GM23248 (cell line): ENCODE data around the gene LRRC53. TPM values are rescaled to one million over a fixed set of nuclear protein-coding genes. Genes with fewer than 3 reads are reported as not detected.

Experiments used
- DNase-seq: peaks from one replicate; pipeline ENCODE4 v3.0.0-alpha.2; 2015
- H2AFZ ChIP-seq: fragments of 200-600 bp; sonication (generic); 2 replicates; pipeline ENCODE4 v1.6.1; 2016; ENCODE audit warnings: antibody characterized with exemption
- H3F3A ChIP-seq: fragments of 200-600 bp; sonication (generic); 2 replicates; pipeline ENCODE4 v1.6.1; 2016; ENCODE audit warnings: mild to moderate bottlenecking, antibody characterized with exemption, mixed run types; ENCODE audit not compliant: insufficient read depth
- H3K27ac ChIP-seq: fragments of 200-600 bp; sonication (generic); 2 replicates; pipeline ENCODE4 v1.5.1; 2016; ENCODE audit warnings: mild to moderate bottlenecking
- H3K27me3 ChIP-seq: fragments of 200-600 bp; sonication (generic); replicated peaks from 2 replicates; pipeline ENCODE4 v1.6.1; 2016; ENCODE audit warnings: mild to moderate bottlenecking; ENCODE audit not compliant: insufficient read depth
- H3K36me3 ChIP-seq: fragments of 200-600 bp; sonication (generic); 2 replicates; pipeline ENCODE4 v1.6.1; 2016; ENCODE audit warnings: low read depth, mild to moderate bottlenecking
- H3K4me1 ChIP-seq: fragments of 200-600 bp; sonication (generic); 2 replicates; pipeline ENCODE4 v1.6.1; 2016; ENCODE audit warnings: mild to moderate bottlenecking; ENCODE audit not compliant: insufficient read depth
- H3K4me2 ChIP-seq: fragments of 200-600 bp; sonication (generic); one replicate; pipeline ENCODE4 v1.6.1; 2016; ENCODE audit warnings: mild to moderate bottlenecking; ENCODE audit not compliant: unreplicated experiment
- H3K4me3 ChIP-seq: fragments of 200-600 bp; sonication (generic); 2 replicates; pipeline ENCODE4 v1.5.1; 2016; ENCODE audit warnings: mild to moderate bottlenecking
- H3K79me2 ChIP-seq: fragments of 200-600 bp; sonication (generic); 2 replicates; pipeline ENCODE4 v1.6.1; 2016; ENCODE audit warnings: mild to moderate bottlenecking; ENCODE audit not compliant: insufficient read depth
- H3K9ac ChIP-seq: fragments of 200-600 bp; sonication (generic); 2 replicates; pipeline ENCODE4 v1.6.1; 2016; ENCODE audit warnings: mild to moderate bottlenecking
- H3K9me2 ChIP-seq: fragments of 200-600 bp; sonication (generic); 2 replicates; pipeline ENCODE4 v1.6.1; 2016; ENCODE audit warnings: mixed run types, mild to moderate bottlenecking, moderate library complexity; ENCODE audit not compliant: insufficient read depth
- H3K9me3 ChIP-seq: fragments of 200-600 bp; sonication (generic); one replicate; pipeline ENCODE4 v1.6.1; 2017; ENCODE audit warnings: low read depth
- H4K20me1 ChIP-seq: fragments of 200-600 bp; sonication (generic); 2 replicates; pipeline ENCODE4 v1.6.0; 2016; ENCODE audit not compliant: insufficient read depth
- EZH2 ChIP-seq: fragments of 200-600 bp; sonication (generic); IDR thresholded peaks from 2 replicates; pipeline ENCODE4 v1.6.1; 2018; ENCODE audit warnings: antibody characterized with exemption, mild to moderate bottlenecking; ENCODE audit not compliant: insufficient read depth, poor library complexity, severe bottlenecking
- EZH2phosphoT487 ChIP-seq: fragments of 200-600 bp; sonication (generic); IDR thresholded peaks from 2 replicates; pipeline ENCODE4 v1.6.1; 2018; ENCODE audit warnings: antibody characterized with exemption, moderate library complexity, mild to moderate bottlenecking, low read depth; ENCODE audit not compliant: insufficient read depth
- WGBS, 2 experiments: methylation state at CpG; one replicate each; pipeline ENCODE4 v1.1.6; 2015 to 2017; ENCODE audit warnings: low lambda C conversion rate in 2 of 2, low coverage in 1 of 2; ENCODE audit errors: missing lambda C conversion rate in 2 of 2; 5-methylcytosine and 5-hydroxymethylcytosine counted together
- in situ Hi-C: fragments of 300-500 bp; cut with MboI; formaldehyde crosslinking; loops from 2 replicates; pipeline ENCODE4 v1.15.0; 2020
- polyA plus RNA-seq: library from polyadenylated mRNA; unstranded; fragments of >200 nt; fragmentation: Nextera tagmentation; extraction: Ambion mirVana; gene quantifications from 2 replicates; pipeline ENCODE4 v1.2.1, GENCODE V29; 2016
- total RNA-seq: library from RNA; depleted of rRNA; stranded (reverse); fragments of >200 nt; shearing (Covaris generic); gene quantifications from 2 replicates; pipeline ENCODE4 v1.2.3, GENCODE V29; 2014

Gene LRRC53
- total and polyA plus RNA-seq, 2 experiments from 2014 or later = not detected

GRCh38 chr1:74429580-74429979 lies 82.8 kb downstream of the LRRC53 start:
- no peaks in the 10 kb centered on the region for H3K9me3 ChIP-seq
- no peak overlapping the region for H2AFZ ChIP-seq
- H3K27ac ChIP-seq = no peak overlapping the region
- H3K4me2 ChIP-seq = no peak overlapping the region
- no peaks in the 10 kb centered on the region for H3K27me3 ChIP-seq
- 0 to 4% methylated on average over 3 of the region's 3 CpGs for WGBS, 2 experiments
- DNase-seq = no peak
- H3K79me2 ChIP-seq = no peaks in the 10 kb centered on the region
- H3K9me2 ChIP-seq = no peaks in the 10 kb centered on the region
- H3K9ac ChIP-seq = no peak overlapping the region
- no peaks in the 10 kb centered on the region for H3K4me1 ChIP-seq
- no peaks in the 10 kb centered on the region for H4K20me1 ChIP-seq
- H3F3A ChIP-seq = no peaks in the 10 kb centered on the region
- no peak for TF ChIP-seq EZH2
- no peaks in the 10 kb centered on the region for H3K36me3 ChIP-seq
- in situ Hi-C loops = no loop called here
- H3K4me3 ChIP-seq = no peak overlapping the region

GRCh38 chr1:74427681-74428080 lies 84.7 kb downstream of the LRRC53 start:
- Histone ChIP-seq H3K36me3 (no peaks in the 10 kb centered on the region), H2AFZ (no peak overlapping the region), H3K4me2 (no peak overlapping the region), H3K9me2 (no peaks in the 10 kb centered on the region), H4K20me1 (no peaks in the 10 kb centered on the region), H3K27me3 (no peaks in the 10 kb centered on the region), H3K9ac (no peak overlapping the region), H3F3A (no peaks in the 10 kb centered on the region), H3K79me2 (no peaks in the 10 kb centered on the region), H3K9me3 (no peaks in the 10 kb centered on the region), H3K27ac (no peak overlapping the region), H3K4me3 (no peak overlapping the region), H3K4me1 (no peaks in the 10 kb centered on the region)
- TF ChIP-seq EZH2phosphoT487 (no peak), EZH2 (no peak)
- no peak for DNase-seq
- WGBS, 2 experiments = 16 to 19% methylated on average over 1 of the region's 1 CpG
- in situ Hi-C loops = no loop called here

DNA sequence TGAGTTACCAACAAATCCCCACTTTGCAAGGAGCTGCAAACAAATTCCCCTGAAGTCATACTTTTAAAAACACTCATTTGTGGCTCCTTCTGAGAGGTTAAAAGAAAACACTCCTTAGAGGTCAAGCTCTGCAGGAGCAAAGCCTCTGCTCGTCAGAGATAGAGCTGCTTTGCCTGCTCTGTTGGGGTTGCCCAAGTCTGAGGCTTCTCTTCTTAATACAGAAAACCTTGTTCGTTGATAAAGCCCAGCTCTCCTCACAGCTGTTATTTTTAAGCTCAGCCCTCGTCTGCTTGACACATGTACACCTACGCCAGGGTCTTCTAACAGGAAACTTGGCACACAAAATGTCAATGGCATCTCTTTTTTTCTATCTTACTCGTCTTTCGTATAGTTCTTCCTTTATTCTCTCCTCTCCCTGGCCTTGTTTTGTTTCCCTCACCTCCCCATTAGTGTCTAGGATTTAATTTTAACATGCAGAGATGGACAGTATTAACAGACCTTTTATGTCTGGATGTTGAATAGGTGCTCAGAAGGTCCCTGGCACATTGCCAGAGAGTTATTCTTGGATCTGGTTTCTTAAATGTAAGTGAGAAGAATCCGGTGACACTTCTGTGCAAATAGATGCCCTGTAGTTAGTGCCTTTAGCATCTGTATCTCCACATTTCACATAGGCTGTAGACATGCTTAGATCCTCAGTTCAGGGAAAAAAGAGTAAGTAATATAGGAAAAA lies 86.0 kb downstream of the LRRC53 start:
- no peaks in the 10 kb centered on the region for H3K79me2 ChIP-seq
- H3F3A ChIP-seq = no peaks in the 10 kb centered on the region
- DNase-seq = no peak
- H3K4me2 ChIP-seq = no peak overlapping the region
- no peaks in the 10 kb centered on the region for H3K9me2 ChIP-seq
- H3K9me3 ChIP-seq = no peaks in the 10 kb centered on the region
- no peaks in the 10 kb centered on the region for H4K20me1 ChIP-seq
- H3K36me3 ChIP-seq = no peaks in the 10 kb centered on the region
- H3K9ac ChIP-seq = no peak overlapping the region
- no peak for TF ChIP-seq EZH2phosphoT487
- TF ChIP-seq EZH2 = no peak
- H3K27ac ChIP-seq = no peak overlapping the region
- H3K4me1 ChIP-seq = no peaks in the 10 kb centered on the region
- no peaks in the 10 kb centered on the region for H3K27me3 ChIP-seq
- H2AFZ ChIP-seq = no peak overlapping the region
- WGBS, 2 experiments = 41% methylated on average over 7 of the region's 7 CpGs
- H3K4me3 ChIP-seq = no peak overlapping the region
- in situ Hi-C loops = no loop called here

DNA sequence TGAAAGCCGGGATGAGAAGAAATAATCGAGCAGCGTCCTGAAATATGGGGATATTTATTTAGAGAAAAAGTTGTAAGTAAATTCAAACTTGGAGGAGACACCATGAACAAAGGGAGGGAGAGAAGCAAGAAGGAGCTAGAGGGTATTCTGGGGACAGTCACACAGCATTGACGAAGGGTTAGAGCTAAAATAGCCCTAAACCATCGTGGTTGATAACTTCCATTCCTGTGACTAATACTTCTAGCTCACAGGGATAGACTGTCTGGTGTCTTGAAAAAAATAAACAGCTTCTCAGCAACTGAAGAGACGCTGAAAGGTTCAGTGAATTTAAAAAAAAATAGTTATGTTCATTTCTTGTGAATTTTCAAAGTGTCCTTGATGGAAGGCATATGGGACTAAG lies 86.7 kb downstream of the LRRC53 start:
- Histone ChIP-seq H3K79me2 (no peaks in the 10 kb centered on the region), H3K4me1 (no peaks in the 10 kb centered on the region), H3K36me3 (no peaks in the 10 kb centered on the region), H3K9ac (no peak overlapping the region), H3K27me3 (no peaks in the 10 kb centered on the region), H4K20me1 (no peaks in the 10 kb centered on the region), H3F3A (no peaks in the 10 kb centered on the region), H3K4me3 (no peak overlapping the region), H3K9me3 (no peaks in the 10 kb centered on the region), H3K9me2 (no peaks in the 10 kb centered on the region), H3K4me2 (no peak overlapping the region), H3K27ac (no peak overlapping the region), H2AFZ (no peak overlapping the region)
- no peak for TF ChIP-seq EZH2phosphoT487
- TF ChIP-seq EZH2 = no peak
- 54 to 62% methylated on average over 6 of the region's 6 CpGs for WGBS, 2 experiments
- in situ Hi-C loops = no loop called here
- DNase-seq = no peak

DNA sequence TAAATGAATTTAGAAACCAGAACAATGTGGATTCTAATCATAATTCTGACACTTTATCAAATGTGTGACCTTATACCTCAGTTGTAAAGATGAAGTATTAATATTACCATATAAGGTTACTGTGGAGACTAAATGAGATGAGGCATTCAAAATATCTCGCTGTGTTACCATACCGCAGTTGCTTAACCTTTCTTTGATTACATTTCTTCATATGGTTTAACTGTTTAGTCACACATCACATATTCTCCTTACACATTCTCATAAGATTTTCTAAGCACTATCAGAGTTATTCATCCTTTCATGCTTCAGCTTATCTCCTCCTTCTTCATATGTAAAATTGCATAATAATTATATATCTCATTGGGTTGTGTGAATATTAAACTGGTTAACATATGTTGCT lies 88.9 kb downstream of the LRRC53 start:
- TF ChIP-seq EZH2 (no peak), EZH2phosphoT487 (no peak)

More for the DNA sequence above, 88.9 kb downstream of the LRRC53 start:
- Histone ChIP-seq H4K20me1 (no peaks in the 10 kb centered on the region), H3K27ac (no peak overlapping the region), H2AFZ (no peak overlapping the region), H3K4me1 (no peaks in the 10 kb centered on the region), H3K27me3 (no peaks in the 10 kb centered on the region), H3K4me2 (no peak overlapping the region), H3K9ac (no peak overlapping the region), H3K4me3 (no peak overlapping the region), H3K79me2 (no peaks in the 10 kb centered on the region), H3K9me2 (no peaks in the 10 kb centered on the region), H3F3A (no peaks in the 10 kb centered on the region), H3K9me3 (no peaks in the 10 kb centered on the region), H3K36me3 (no peaks in the 10 kb centered on the region)
- no peak for DNase-seq
- in situ Hi-C loops = no loop called here
- WGBS, 2 experiments = 1 to 2% methylated on average over 2 of the region's 2 CpGs
